ENCODE data around the gene NAV2.

Gene NAV2

DNA sequence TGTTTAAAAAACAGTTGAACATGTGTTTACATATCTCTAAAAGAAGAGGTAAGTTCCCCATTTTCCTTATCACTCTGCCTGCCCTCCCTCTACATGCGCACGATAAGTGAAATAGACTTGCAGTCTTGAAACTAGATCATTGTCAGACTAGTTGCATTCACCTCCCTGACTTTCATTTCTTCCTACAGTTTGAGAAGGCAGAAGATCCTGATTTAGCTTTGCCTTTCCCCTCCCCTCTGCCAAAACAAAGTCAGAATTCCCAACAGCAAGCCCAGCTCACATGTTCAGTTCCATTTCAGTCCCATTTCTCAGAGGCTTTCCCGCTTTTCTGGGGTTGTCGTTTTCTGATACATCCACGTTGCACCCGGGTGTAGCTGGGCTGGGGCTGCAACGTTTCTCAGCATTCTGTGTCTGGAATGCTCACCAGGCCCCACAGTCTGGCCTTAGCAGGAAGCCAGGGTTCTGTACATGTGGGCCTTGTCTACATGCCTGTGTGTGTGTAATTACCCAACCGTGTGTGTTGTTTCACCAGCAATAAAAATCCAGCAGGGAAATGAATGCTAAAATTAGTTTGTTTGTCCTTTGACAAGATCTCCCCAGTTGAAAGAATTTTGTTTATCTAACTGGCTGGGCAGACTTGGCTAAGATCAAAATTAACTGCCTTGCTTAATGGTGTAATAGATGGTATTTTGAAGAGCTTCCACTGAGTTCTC lies 268.5 kb downstream of the NAV2 start:
- no peaks in the 10 kb centered on the region for H3K9me3 ChIP-seq (replicated peaks; ENCODE audit: insufficient read depth, low read length)
- no peaks in the 10 kb centered on the region for H3K36me3 ChIP-seq (replicated peaks; ENCODE audit: insufficient read depth, low read length)
- H3K4me1 ChIP-seq (ENCODE audit: low read length): no peaks in the 10 kb centered on the region
- no peak overlapping the region for H3K4me3 ChIP-seq (ENCODE audit: low read length)
- no peak overlapping the region for H3K4me2 ChIP-seq (ENCODE audit: low read depth, low read length)
- no peaks in the 10 kb centered on the region for H3K9me2 ChIP-seq (replicated peaks; ENCODE audit: insufficient read depth, low read length)
- H3F3A ChIP-seq (ENCODE audit: insufficient read depth, low read length): no peaks in the 10 kb centered on the region
- no peak overlapping the region for H3K9ac ChIP-seq (ENCODE audit: low read length)
- H3K27ac ChIP-seq (ENCODE audit: low read length): no peak overlapping the region
- TF ChIP-seq CTCF (IDR thresholded peaks at IDR 0.05; ENCODE audit: low read length): no peak
- TF ChIP-seq EZH2 (optimal IDR thresholded peaks at IDR 0.05; ENCODE audit: low read depth, low read length): no peak
- TF ChIP-seq EZH2phosphoT487 (IDR thresholded peaks at IDR 0.05; ENCODE audit: low read length): no peak
- no peaks in the 10 kb centered on the region for H3K27me3 ChIP-seq (replicated peaks; ENCODE audit: insufficient read depth, low read length)
- DNase-seq: no peak
- no peak overlapping the region for H2AFZ ChIP-seq (ENCODE audit: low read length)
- no peaks in the 10 kb centered on the region for H3K79me2 ChIP-seq (ENCODE audit: low read length)
- H4K20me1 ChIP-seq (ENCODE audit: insufficient read depth, low read length): no peaks in the 10 kb centered on the region

GRCh38 chr11:19982774-19983495 lies 270.3 kb downstream of the NAV2 start:
- Histone ChIP-seq H3K36me3 (replicated peaks; ENCODE audit: insufficient read depth, low read length) (no peaks in the 10 kb centered on the region), H3K27me3 (replicated peaks; ENCODE audit: insufficient read depth, low read length) (no peaks in the 10 kb centered on the region), H3K79me2 (ENCODE audit: low read length) (no peaks in the 10 kb centered on the region), H4K20me1 (ENCODE audit: insufficient read depth, low read length) (no peaks in the 10 kb centered on the region), H3K4me3 (ENCODE audit: low read length) (no peak overlapping the region), H3K27ac (ENCODE audit: low read length) (no peak overlapping the region), H2AFZ (ENCODE audit: low read length) (no peak overlapping the region), H3K9me3 (replicated peaks; ENCODE audit: insufficient read depth, low read length) (no peaks in the 10 kb centered on the region), H3K9me2 (replicated peaks; ENCODE audit: insufficient read depth, low read length) (no peaks in the 10 kb centered on the region), H3K9ac (ENCODE audit: low read length) (no peak overlapping the region), H3K4me2 (ENCODE audit: low read depth, low read length) (no peak overlapping the region), H3F3A (ENCODE audit: insufficient read depth, low read length) (no peaks in the 10 kb centered on the region), H3K4me1 (ENCODE audit: low read length) (no peaks in the 10 kb centered on the region)
- no peak for DNase-seq
- no peak for TF ChIP-seq CTCF (IDR thresholded peaks at IDR 0.05; ENCODE audit: low read length)
- TF ChIP-seq EZH2 (optimal IDR thresholded peaks at IDR 0.05; ENCODE audit: low read depth, low read length): no peak
- TF ChIP-seq EZH2phosphoT487 (IDR thresholded peaks at IDR 0.05; ENCODE audit: low read length): no peak

- no peak for TF ChIP-seq CTCF (IDR thresholded peaks at IDR 0.05; ENCODE audit: low read length)
- no peak for TF ChIP-seq EZH2phosphoT487 (IDR thresholded peaks at IDR 0.05; ENCODE audit: low read length)
- no peak for TF ChIP-seq EZH2 (optimal IDR thresholded peaks at IDR 0.05; ENCODE audit: low read depth, low read length)
- no peak for DNase-seq
- no peak overlapping the region for H2AFZ ChIP-seq (ENCODE audit: low read length)
- H3K9me2 ChIP-seq (replicated peaks; ENCODE audit: insufficient read depth, low read length): no peaks in the 10 kb centered on the region
- no peak overlapping the region for H3K4me2 ChIP-seq (ENCODE audit: low read depth, low read length)
- H3K9ac ChIP-seq (ENCODE audit: low read length): no peak overlapping the region
- no peak overlapping the region for H3K4me3 ChIP-seq (ENCODE audit: low read length)
- no peaks in the 10 kb centered on the region for H3K4me1 ChIP-seq (ENCODE audit: low read length)
- no peak overlapping the region for H3K27ac ChIP-seq (ENCODE audit: low read length)
- H3F3A ChIP-seq (ENCODE audit: insufficient read depth, low read length): no peaks in the 10 kb centered on the region
- H4K20me1 ChIP-seq (ENCODE audit: insufficient read depth, low read length): no peaks in the 10 kb centered on the region
- H3K9me3 ChIP-seq (replicated peaks; ENCODE audit: insufficient read depth, low read length): no peaks in the 10 kb centered on the region
- H3K79me2 ChIP-seq (ENCODE audit: low read length): no peaks in the 10 kb centered on the region
- H3K36me3 ChIP-seq (replicated peaks; ENCODE audit: insufficient read depth, low read length): no peaks in the 10 kb centered on the region
- H3K27me3 ChIP-seq (replicated peaks; ENCODE audit: insufficient read depth, low read length): no peaks in the 10 kb centered on the region
These were observed 271.6 kb downstream of the NAV2 start for GRCh38 chr11:19984048-19984742.
